WTC11 (cell line): Measurements from ENCODE around the gene MTF1. TPM values are rescaled to one million over a fixed set of nuclear protein-coding genes. Genes with fewer than 3 reads are reported as not detected.
"Not testable (repeated sequence)": the region's sequence is repeated elsewhere in the genome, so short reads cannot be mapped to it uniquely, and the experiment has no call there.

ENCODE experiments used
- ATAC-seq: fragments of 200-7000 bp; cut with Tn5 transposase; 2 replicates; pipeline ENCODE4 v1.10.0; 2021; ENCODE audit warnings: mild to moderate bottlenecking, moderate library complexity
- CTCF ChIA-PET: fragments of 300-600 bp; sonication (Branson Sonifier 250); formaldehyde crosslinking; loops from one replicate; lab custom pipeline; 2021; ENCODE audit warnings: antibody characterized with exemption; lab: Charles Lee
- POLR2A ChIA-PET: fragments of 350-600 bp; sonication (Branson Sonifier 250); formaldehyde crosslinking; loops from one replicate; lab custom pipeline; 2021; ENCODE audit warnings: antibody characterized with exemption; lab: Charles Lee
- DNase-seq: peaks from one replicate; pipeline ENCODE4 v3.0.0; 2021; ENCODE audit warnings: low spot score
- H3K27ac Mint-ChIP-seq: 2 replicates; pipeline ENCODE4 v1.8.0; 2021; ENCODE audit warnings: mixed read lengths
- H3K27me3 Mint-ChIP-seq: 2 replicates; pipeline ENCODE4 v1.8.0; 2021; ENCODE audit warnings: low read depth, mild to moderate bottlenecking, moderate library complexity, mixed read lengths
- H3K36me3 Mint-ChIP-seq: 2 replicates; pipeline ENCODE4 v1.8.0; 2021; ENCODE audit warnings: mixed read lengths
- H3K4me1 Mint-ChIP-seq: 2 replicates; pipeline ENCODE4 v1.8.0; 2022; ENCODE audit warnings: mixed read lengths
- H3K4me3 Mint-ChIP-seq: 2 replicates; pipeline ENCODE4 v1.8.0; 2021; ENCODE audit warnings: mild to moderate bottlenecking, moderate library complexity, mixed read lengths
- H3K9me3 Mint-ChIP-seq: 2 replicates; pipeline ENCODE4 v1.8.0; 2021; ENCODE audit warnings: mixed read lengths
- CREM ChIP-seq: sonication (generic); formaldehyde crosslinking; IDR thresholded peaks from 2 replicates; pipeline ENCODE4 v1.8.1; 2022; ENCODE audit warnings: mild to moderate bottlenecking, missing genetic modification reagents, moderate library complexity
- E2F1 ChIP-seq: sonication (generic); formaldehyde crosslinking; IDR thresholded peaks from 2 replicates; pipeline ENCODE4 v1.8.0; 2022; ENCODE audit warnings: mild to moderate bottlenecking, missing genetic modification reagents
- E2F5 ChIP-seq: sonication (generic); formaldehyde crosslinking; IDR thresholded peaks from 2 replicates; pipeline ENCODE4 v1.8.1; 2022; ENCODE audit warnings: mild to moderate bottlenecking, moderate library complexity, missing genetic modification reagents
- EMX1 ChIP-seq: fragments of 250-450 bp; sonication (Bioruptor Pico); IDR thresholded peaks from 2 replicates; pipeline ENCODE4 v1.8.0; 2021; ENCODE audit warnings: mild to moderate bottlenecking
- FOXJ3 ChIP-seq: sonication (generic); formaldehyde crosslinking; IDR thresholded peaks from 2 replicates; pipeline ENCODE4 v1.9.0; 2021; ENCODE audit warnings: missing genetic modification reagents, mild to moderate bottlenecking, borderline replicate concordance
- FOXK1 ChIP-seq: sonication (generic); formaldehyde crosslinking; IDR thresholded peaks from 2 replicates; pipeline ENCODE4 v1.8.0; 2022; ENCODE audit warnings: mild to moderate bottlenecking, moderate library complexity, missing genetic modification reagents
- FOXP4 ChIP-seq: sonication (generic); formaldehyde crosslinking; IDR thresholded peaks from 2 replicates; pipeline ENCODE4 v1.8.0; 2022; ENCODE audit warnings: mild to moderate bottlenecking, missing genetic modification reagents
- HMGA2 ChIP-seq: fragments of 250-450 bp; sonication (Bioruptor Pico); IDR thresholded peaks from 2 replicates; pipeline ENCODE4 v1.4.0; 2021; ENCODE audit warnings: mild to moderate bottlenecking, moderate library complexity
- NFYB ChIP-seq: sonication (generic); formaldehyde crosslinking; conservative IDR thresholded peaks from 2 replicates; pipeline ENCODE4 v1.8.0; 2022; ENCODE audit warnings: low read depth, missing genetic modification reagents
- NR3C1 ChIP-seq: sonication (generic); formaldehyde crosslinking; conservative IDR thresholded peaks from 2 replicates; pipeline ENCODE4 v1.8.1; 2023; ENCODE audit warnings: low read depth, mild to moderate bottlenecking, missing genetic modification reagents
- USF1 ChIP-seq: sonication (generic); formaldehyde crosslinking; IDR thresholded peaks from 2 replicates; pipeline ENCODE4 v1.8.0; 2022; ENCODE audit warnings: mild to moderate bottlenecking, missing genetic modification reagents
- ZNF232 ChIP-seq: sonication (generic); formaldehyde crosslinking; IDR thresholded peaks from 2 replicates; pipeline ENCODE4 v1.8.0; 2022; ENCODE audit warnings: mild to moderate bottlenecking, missing genetic modification reagents
- total RNA-seq: library from RNA; stranded (reverse); gene quantifications from 3 replicates; pipeline ENCODE4 v1.2.3, GENCODE V29; 2021
- TF ChIP-seq, protein P1 (sequence below): sonication (generic); formaldehyde crosslinking; IDR thresholded peaks from 2 replicates; pipeline ENCODE4 v1.8.1; 2022; ENCODE audit warnings: low read depth, missing genetic modification reagents, borderline replicate concordance
- TF ChIP-seq, protein P2 (sequence below): sonication (generic); formaldehyde crosslinking; IDR thresholded peaks from 2 replicates; pipeline ENCODE4 v1.8.1; 2023; ENCODE audit warnings: mild to moderate bottlenecking, missing genetic modification reagents

The MTF1 gene
- total RNA-seq, 1 experiment from 2014 or later: 12.2 TPM

DNA sequence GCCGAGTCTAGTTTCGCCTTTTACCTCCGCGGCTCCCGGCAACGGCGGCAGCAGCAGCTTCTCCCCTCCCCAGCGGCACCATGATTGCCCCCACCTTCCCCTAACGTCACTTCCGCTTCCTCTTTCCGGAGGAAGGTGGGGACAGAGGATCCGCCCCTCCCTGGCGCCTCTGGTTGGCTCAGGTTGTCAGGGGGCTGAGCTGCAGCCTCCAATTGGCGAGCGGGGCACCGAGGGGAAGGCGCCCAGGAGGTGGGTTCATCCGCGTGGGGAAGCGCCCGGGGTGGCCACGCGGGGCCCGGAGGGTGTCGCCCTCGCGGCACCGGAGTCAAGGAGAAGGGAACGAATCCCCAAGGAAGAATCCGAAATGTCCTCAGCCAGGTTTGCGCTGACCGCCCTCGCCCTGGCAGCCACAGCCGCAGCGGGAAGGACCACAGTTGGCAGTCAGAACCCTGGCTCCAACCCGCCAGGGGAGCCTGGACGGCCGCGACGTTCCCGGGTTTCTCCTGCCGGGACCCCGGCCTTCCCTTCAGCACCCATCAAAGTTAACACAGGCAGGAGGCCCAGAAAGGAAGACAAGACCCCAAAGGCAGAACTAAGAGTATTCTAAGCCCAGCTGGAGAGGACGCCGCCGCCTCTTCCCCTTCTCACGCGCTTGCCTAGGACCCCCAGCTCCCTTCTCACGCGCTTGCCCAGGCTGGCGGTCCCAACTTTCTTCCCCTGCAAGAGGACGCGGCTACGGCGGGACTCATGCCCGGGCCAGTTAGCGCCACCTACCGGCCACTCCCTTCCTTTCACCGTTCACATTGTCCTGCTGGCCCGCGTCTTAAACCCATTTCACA lies at the start of gene MTF1 (continued):
- TF ChIP-seq ZNF232 (CRISPR knock-in tag) (0 out of 2 replicates have a peak, but pooled peaks have one; percentile 33), EMX1 (CRISPR knock-in tag) (peak; percentile 44; the same call in 1 of the 2 replicates), E2F5 (peak; percentile 27; the same call in 1 of the 2 replicates), CREM (CRISPR knock-in tag) (peak; percentile 95), NFYB (CRISPR knock-in tag) (peak; percentile 90), HMGA2 (CRISPR knock-in tag) (no peak), FOXK1 (0 out of 2 replicates have a peak, but pooled peaks have one; percentile 21), E2F1 (CRISPR knock-in tag) (peak; percentile 39; the same call in 1 of the 2 replicates), NR3C1 (CRISPR knock-in tag) (no peak), USF1 (CRISPR knock-in tag) (peak; percentile 61; the same call in 1 of the 2 replicates), FOXJ3 (CRISPR knock-in tag) (no peak), FOXP4 (peak; percentile 49; the same call in 1 of the 2 replicates)
- TF ChIP-seq, protein P1, sequence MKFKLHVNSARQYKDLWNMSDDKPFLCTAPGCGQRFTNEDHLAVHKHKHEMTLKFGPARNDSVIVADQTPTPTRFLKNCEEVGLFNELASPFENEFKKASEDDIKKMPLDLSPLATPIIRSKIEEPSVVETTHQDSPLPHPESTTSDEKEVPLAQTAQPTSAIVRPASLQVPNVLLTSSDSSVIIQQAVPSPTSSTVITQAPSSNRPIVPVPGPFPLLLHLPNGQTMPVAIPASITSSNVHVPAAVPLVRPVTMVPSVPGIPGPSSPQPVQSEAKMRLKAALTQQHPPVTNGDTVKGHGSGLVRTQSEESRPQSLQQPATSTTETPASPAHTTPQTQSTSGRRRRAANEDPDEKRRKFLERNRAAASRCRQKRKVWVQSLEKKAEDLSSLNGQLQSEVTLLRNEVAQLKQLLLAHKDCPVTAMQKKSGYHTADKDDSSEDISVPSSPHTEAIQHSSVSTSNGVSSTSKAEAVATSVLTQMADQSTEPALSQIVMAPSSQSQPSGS (CRISPR knock-in tag): no peak
- TF ChIP-seq, protein P2, sequence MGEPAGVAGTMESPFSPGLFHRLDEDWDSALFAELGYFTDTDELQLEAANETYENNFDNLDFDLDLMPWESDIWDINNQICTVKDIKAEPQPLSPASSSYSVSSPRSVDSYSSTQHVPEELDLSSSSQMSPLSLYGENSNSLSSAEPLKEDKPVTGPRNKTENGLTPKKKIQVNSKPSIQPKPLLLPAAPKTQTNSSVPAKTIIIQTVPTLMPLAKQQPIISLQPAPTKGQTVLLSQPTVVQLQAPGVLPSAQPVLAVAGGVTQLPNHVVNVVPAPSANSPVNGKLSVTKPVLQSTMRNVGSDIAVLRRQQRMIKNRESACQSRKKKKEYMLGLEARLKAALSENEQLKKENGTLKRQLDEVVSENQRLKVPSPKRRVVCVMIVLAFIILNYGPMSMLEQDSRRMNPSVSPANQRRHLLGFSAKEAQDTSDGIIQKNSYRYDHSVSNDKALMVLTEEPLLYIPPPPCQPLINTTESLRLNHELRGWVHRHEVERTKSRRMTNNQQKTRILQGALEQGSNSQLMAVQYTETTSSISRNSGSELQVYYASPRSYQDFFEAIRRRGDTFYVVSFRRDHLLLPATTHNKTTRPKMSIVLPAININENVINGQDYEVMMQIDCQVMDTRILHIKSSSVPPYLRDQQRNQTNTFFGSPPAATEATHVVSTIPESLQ (CRISPR knock-in tag): 0 out of 2 replicates have a peak, but pooled peaks have one; percentile 45

- DNase-seq, H3K4me1 Mint-ChIP-seq, H3K9me3 Mint-ChIP-seq, ATAC-seq, H3K27ac Mint-ChIP-seq, POLR2A ChIA-PET, H3K4me3 Mint-ChIP-seq, H3K27me3 Mint-ChIP-seq, CTCF ChIA-PET: not testable (repeated sequence)
- H3K36me3 Mint-ChIP-seq: peaks cover 15% of the 10 kb centered on the region
Measured at GRCh38 chr1:37908531-37908930, 49.1 kb upstream of the MTF1 start.

GRCh38 chr1:37907416-37908125 lies 48.2 kb upstream of the MTF1 start:
- H3K36me3 Mint-ChIP-seq: peaks cover 15% of the 10 kb centered on the region
- H3K4me1 Mint-ChIP-seq, H3K27ac Mint-ChIP-seq, DNase-seq, CTCF ChIA-PET, ATAC-seq, POLR2A ChIA-PET, H3K4me3 Mint-ChIP-seq, H3K27me3 Mint-ChIP-seq, H3K9me3 Mint-ChIP-seq: not testable (repeated sequence)

DNA sequence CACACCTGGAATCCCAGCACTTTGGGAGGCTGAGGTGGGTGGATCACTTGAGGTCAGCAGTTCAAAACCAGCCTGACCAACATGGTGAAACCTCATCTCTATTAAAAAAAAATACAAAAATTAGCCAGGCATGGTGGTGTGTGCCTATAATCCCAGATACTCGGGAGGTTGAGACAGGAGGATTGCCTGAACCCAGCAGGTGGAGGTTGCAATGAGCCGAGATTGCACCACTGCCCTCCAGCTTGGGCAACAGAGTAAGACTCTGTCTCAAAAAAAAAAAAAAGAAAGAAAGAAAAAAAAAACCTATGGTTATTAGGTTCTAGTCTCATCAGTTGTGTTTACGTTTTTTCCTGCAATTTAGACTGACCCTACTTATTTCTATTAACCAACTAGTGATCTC lies 47.2 kb upstream of the MTF1 start:
- DNase-seq, H3K27ac Mint-ChIP-seq, H3K4me3 Mint-ChIP-seq, H3K4me1 Mint-ChIP-seq, POLR2A ChIA-PET, H3K9me3 Mint-ChIP-seq, ATAC-seq, CTCF ChIA-PET, H3K27me3 Mint-ChIP-seq: not testable (repeated sequence)
- H3K36me3 Mint-ChIP-seq: peaks cover 15% of the 10 kb centered on the region
